GOT3 (cell line): ENCODE results near the gene UNC119B.

ENCODE experiments used
- DNase-seq: peaks from one replicate; lab custom pipeline; 2025; ENCODE audit warnings: mixed read lengths; lab: John Stamatoyannopoulos, UW

UNC119B gene

DNA sequence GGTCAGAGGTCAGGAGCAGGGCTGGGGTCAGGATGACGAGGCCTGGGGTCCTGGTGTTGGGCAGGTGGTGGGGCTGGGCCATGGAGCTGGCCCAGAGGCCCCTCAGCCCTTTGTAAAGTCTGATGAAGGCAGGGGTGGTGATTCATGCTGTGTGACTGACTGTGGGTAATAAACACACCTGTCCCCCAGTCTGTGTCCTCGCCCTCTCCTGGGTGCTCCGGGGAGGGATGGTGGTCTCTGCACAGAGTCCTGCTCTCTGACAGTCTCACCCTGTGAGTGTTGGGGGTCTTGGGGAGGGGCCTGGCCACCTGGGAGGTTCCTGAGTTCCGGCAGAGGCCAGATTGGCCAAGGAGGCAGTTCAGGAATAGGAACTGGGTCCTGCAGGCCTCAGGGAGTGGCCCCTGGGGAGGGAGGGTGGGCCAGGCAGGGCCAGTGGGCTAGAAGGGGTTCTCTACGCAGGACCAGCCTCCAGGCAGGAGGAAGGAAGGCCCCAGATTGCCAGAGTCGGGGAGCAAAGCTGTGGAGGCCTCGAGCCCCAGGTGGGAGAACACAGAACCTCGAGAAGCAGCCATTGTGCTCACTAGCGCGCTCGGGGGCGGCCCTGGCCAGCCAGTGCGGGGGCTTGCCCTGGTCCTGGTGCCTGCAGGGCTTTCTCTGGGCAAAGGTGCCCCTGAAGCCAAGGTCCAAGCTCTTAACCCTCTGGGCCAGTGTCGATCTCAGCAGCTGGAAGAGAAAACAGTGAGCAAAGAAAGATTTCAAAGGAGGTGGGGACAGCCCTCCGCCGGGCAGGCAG is 29.8 kb downstream of the UNC119B start:
- DNase-seq: no peak

DNA sequence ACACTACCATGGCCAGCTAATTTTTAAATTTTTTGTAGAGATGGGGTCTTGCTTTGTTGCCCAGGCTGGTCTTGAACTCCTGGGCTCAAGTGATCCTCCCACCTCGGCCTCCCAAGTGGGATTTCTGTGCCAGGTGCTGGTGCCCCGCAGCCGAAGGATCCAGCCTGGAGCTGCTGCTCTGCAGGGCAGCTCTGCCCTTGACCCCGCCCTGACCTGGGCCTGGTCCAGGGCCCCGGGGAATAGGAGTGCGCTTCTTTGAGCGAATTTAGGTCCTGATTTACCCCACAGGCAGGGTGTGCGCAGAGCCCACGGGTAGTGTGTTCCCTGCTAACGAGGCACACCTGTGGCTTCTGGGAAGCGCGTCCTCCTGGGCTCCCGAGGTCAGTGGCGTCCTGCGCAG is 30.6 kb downstream of the UNC119B start:
- DNase-seq: no peak

DNA sequence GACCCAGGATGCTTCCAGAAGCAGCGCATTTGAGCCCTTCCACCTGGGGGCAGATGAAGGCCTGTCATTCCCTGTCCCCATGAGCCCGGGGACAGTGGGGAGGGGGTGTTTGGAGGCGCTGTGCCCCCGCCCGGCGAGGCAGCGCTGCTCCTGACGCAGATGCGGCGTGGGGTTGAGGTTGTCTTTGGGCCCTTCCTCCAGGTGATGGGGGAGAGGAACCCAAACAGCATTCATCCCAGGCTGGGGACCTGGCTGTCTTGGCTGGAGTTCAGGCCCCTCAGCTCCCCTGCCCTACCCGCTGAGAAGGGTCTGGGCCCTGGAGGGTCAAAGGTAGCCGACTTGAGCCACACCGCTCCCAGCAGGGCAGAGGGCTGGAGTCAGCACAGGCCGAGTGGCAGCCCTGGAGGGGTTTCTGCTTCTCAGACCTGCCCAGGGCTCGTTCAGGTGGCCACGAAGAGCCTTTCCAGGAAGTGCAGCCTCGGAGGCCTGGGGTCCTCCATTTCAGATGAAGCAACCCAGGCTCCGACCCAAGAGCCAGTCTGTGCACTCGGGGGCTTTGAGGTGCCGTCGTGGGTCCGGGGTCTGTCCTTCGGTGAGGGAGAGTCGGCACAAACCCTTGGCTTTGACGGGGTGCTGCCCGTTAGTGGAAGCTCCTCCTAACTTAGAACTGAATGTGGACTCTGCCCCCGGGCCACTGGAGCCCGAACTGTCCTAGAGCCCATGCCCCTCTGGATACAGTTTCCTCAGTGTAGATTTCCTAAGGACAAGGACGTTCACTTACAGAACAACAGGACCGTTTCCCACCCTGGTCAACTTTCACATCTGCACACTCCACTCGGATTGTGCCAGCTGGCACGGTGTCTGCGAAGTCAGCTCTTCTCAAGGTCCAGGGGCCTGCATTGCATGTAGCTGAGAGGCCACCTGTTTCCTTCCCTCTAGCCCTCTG is 31.5 kb downstream of the UNC119B start:
- DNase-seq: no peak

DNA sequence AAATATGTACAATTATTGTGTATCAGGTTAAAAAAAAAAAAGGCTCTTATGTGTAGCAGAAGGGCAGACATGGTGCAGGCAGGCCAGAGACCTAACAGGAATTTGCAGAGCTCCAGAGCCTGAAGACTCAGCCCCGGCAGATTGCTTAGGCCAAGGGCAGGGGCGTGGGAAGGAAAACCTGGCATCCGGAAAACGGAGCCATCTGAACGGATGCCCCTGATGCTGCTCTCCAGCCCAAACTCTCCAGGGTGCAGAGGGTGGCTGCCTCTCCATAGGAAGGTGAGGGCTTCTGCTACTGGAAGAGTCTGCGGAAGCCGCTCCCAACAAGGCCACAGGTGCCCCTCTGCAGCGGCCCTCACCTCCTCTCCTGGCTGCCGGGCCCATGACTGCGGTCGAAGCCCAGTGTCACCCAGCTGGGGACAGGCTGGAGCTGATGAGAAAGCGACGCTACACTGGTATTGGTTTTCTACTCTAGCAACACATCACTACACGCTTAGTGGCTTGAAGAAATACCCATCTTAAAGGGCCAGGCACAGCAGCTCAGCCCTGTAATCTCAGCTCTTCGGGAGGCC is 34.8 kb downstream of the UNC119B start:
- no peak for DNase-seq

DNA sequence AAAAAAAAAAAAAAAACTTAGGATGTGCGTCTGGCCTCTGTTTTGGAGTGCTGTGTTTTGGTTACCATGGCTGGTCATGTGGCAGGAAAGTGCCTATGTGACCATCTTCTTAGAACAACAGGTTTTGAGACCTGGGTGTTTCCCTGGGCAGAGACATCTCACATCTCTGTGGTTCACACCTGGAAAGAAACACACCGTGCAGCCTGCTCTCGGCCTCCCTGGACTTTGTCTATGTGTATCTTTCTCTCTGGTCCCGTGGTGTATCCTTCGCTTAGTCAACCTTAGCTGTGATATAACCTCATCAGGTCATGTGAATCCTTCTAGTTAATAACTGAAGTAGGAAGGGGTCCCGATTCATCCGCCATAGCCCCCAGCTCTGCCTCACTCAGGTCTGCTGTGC is 38.0 kb downstream of the UNC119B start:
- no peak for DNase-seq

DNA sequence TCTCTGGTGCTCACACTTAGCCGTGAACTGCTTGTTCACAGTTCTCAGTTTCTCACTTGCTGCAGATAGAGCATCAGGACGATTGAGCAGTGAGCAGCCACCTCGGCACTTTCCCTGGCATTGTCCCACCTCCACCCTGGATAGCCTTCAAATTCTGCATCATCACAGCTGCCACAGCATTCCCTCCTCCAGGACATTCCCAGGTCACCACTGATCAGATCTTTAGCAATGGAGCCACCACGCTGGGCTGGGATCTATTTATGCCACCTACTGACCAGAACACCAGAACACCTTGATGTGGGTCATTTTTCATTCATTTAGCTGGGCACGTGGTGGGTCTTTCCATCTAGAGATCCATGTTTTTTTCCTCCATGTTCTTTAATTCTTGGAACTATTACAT is 39.0 kb downstream of the UNC119B start:
- DNase-seq: no peak

DNA sequence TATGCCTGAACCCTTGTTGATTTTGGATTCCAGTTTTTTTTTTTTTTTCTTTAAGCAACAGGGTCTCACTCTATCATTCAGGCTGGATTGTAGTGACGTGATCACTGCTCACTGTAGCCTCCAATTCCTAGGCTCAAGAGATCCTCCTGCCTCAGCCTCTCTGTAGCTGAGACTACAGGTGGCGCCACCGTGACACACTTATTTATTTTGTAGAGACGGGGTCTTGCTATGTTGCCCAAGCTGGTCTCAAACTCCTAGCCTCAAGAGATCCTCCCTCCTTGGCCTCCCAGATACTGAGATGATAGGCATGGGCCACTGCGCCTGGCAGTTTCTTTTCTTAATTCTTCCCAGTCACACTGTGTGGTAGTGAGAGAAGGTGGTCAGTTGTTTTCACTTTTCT is 40.5 kb downstream of the UNC119B start:
- DNase-seq: no peak

DNA sequence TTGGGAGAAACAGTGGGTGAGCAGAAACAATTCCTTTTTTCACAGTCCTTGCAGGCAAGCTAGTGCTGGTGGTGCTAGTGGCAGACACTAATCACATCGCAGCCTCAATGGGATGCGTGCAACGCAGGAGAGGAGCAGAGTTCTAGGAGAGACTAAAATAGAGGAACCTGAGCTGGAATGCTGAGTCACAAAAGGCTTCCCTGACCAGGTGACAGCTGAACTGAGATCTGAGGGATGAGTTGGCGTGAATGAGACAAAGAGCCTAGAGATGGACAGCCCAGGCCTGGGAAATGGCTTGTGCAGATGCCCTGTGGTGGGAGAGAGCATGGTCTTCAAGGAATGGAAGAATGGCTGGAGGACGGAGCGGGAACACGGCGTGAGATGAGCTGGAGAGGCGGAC is 41.1 kb downstream of the UNC119B start:
- no peak for DNase-seq

DNA sequence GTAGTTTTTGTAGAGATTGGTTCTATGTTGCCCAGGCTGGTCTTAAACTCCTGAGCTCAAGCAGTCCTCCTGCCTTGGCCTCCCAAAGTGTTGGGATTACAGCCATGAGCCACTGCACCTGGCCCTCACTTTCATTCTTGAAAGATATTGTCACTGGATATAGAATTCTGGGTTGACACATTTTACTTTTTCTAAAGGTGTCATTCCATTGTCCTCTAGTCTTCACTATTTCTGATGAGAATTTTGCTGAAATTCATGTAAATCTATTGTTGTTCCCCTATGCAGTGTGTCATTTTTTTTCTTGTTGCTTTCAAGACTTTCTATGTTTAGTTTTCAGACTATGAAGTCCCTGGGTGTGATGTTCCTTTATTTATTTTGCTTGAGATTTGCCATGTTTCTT is 44.5 kb downstream of the UNC119B start:
- no peak for DNase-seq

DNA sequence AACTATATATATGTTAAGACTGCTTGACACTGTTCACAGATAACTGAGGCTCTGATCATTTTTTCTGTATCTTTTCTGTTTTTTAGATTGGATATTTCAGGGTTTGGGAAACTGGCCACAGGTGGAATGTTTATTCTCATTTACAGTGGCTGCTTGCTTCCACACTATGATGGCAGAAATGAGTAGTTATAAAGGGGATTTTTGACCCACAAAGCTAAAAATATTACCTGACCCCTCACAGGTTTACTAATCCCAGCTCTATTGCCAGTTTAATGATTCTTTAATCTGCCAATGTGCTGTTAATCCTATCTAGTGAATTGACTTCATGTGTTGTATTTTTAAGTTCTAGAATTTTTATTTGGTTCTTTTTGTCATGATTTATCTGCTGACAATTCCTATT is 45.0 kb downstream of the UNC119B start:
- no peak for DNase-seq

DNA sequence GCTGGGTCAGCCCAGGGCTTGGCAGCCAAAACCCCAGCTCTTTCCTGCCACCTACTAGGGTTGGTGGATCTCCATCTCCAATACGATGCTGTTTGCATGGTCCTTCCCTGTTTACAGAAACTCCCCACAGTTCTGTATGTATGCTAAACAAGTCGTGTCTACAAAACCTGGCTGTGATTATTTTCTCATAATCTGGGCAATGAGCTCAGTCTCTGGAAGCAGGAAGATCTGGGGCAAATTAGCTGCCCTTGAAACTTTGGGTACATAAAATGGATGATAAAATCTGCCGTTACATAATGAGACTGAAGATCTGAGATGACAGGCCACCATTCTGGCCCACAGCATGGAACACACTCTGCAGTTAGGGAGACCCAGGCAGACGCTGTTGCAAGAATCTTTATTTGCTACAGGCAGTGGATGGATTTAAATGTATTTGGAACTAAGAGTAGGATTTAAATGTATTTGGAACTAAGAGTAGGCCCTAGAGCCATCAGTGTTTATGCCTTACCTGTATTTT is 47.0 kb downstream of the UNC119B start:
- DNase-seq: no peak

DNA sequence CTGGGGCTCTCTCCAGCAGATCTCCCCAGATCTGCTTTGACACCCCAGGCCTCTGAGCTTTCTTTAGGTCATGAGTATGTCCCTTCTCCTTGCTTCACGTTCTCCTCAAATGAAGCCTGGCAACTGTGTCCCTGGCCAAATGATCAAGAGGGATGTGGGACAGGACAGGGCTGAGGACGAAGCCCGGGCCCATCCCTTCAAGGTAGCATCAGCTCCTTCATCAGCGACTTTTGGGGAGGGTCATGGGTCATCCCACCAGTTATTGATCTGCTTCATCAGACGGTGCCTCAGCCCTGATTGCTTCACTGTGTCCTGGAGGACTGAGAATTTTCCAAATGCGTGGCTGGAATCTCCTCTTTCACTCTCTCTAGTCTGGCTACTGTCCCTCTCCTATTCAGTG is 47.7 kb downstream of the UNC119B start:
- DNase-seq: no peak

DNA sequence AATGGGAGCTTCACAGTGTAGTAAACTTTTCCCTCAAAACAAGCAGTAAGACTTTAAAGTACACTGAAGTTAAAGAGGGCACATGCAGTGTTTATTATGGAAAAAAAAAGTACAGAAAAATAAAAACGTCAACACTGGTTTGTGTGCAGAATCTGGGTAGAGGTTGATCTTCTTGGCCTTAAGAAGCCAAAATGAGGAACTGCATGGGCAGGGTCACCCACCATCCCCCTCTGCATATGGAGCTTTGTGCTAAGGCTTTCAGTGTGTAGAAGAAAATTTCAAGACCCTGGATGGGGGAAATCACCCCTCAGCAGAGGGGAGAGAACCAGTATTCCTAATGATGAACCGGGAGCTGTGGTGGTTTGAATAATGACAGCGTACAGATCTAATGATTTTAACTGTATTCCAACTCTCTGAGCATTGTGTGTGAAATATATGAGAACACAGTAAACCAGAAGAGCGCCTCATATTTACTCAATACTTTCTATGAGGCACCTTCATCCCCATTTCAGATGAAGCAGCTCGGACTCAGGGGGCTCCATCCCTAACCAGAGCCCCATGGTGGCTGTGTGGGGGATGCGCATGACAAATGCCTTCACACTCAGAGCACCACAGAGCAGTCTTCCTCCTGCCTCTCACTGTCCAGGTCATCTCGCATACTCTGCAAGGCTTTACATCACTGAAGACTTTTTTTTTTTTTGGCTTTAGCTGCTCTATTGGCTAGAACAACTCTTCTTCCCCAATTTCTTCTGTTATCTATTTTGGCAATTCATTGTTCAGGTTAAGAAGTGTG is 48.7 kb downstream of the UNC119B start:
- DNase-seq: no peak

DNA sequence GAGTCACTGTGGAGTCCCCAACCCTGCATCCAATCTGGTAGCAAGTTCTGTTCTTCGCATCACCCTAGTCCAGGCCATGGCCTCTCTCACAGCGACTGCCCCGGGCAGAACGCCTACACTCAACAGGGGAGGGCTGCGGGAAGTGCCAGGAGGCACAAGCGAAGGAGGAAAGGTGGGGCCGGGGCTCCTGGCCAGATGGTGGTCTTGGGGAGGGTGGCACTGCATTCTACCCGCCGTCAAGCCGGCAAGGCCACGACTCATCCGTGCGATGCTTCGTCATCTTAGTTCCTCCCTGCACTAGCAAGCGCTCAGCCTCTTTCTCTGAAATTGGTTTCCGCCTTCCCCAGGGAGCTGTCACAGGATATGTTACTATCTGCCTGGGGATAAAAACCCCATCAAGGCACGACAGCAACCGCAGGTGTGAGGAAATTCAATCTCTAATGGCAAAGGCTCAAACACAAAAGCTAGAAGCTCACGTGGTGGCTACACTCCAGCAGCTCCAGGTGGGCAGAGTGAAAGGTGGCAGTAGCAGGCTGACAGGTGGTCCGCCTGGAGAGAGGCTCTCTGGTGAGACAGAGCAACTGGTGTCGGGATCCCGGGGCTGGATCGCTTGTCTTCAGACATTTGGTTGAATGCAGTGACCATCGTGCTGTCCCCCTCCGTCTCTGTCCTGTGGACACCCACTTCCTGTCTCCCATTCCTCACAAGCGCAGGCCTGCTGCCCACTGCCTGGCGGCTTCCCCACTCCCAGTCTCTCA is 49.5 kb downstream of the UNC119B start:
- DNase-seq: no peak

DNA sequence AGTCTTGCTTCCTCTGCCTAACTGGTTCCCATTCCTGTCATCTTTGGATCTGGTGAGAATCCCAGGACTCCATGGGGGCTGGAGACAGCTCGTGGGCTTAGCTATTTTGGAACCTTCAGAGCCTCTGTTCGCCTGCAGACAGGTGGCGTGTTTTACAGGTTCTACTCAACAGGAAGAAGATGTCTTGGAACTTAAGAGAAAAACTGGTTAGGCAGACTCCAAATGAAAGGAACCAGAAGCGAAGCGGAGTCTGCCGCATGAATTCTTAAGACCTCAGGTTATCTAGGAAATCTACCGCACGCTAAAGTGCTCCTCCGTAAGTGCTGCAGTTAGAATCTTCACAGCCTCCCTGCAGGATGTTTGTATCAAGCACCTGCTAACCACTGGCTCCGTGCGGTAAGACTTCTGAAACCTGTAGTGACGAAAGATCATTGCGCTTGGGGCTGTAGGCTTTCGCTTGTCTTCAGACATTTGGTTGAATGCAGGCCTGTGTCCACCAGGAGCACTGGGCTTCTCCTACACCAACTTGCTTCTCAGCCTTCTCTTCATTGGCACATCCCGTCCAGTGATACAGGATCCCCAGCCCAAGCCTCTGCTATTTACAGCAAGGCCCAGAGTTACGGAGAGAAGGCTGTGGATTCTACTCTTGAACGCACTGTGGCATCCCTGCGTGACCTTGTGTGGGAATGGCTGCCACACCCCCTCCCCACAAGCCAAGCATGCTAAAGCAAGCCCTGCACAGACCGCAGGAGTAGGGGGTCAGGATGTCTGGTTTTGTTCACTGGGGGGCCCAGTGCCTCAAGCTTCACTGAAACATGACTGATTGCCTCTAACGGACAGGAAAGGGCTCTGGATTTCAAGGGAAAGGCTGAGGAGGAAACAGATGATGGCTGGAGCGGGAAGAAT is 50.3 kb downstream of the UNC119B start:
- no peak for DNase-seq

DNA sequence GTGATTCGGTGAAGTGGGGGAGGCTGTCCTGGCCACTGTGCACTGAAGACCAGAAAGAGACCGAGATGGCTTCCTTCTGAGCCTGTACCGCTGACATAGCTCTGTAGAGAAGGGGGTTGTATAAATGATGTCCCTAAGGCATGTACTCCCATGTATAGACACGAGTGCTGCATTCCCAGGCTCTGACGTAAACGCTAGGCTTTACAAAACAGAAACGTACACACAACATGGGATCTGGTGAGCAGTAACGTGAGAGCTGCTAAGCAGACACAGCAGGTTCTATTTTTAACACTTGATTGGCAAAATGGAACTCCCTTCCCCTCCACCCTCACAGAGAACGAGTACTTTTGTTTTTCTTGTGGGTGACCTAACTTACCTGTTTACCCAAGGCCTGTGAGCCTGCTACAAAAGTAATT is 51.3 kb downstream of the UNC119B start:
- DNase-seq: no peak

DNA sequence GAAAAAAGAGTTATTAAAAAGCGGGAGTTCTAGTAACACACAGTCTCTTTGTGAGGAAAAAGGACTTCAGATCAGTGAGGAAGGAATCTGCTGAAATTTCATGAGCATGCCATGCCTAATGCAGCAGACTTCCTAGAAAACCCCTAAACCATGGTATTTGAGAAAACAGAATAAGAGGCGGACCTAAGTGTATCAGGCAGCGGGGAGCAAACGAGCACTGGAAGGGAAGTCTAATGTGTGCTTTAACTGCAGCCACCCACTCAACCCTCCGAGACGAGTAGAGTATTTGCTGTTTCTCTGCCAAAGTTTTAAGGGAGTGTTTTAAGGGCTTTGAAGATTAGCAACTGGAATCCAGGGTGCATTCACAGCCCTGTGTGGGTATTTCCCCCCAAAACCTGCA is 51.8 kb downstream of the UNC119B start:
- no peak for DNase-seq

DNA sequence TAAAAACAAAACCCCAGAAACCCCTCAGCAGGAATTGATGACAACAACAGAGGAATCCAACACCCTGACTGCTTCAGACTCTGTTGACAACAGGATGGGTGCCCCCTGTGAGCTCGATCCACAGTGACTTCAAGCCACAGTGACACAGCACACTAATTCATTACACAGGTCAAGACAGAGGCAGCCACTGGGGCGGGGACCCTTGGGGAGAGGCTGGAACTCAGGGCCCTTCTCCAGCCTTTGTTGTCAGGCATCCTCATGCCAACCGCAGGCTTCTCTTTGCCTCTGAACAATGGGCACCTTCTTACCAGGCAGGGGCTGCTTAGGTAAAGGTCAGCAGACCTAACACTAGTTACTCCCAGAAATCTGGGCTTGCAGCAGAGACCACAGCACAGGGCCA is 53.0 kb downstream of the UNC119B start:
- no peak for DNase-seq

DNA sequence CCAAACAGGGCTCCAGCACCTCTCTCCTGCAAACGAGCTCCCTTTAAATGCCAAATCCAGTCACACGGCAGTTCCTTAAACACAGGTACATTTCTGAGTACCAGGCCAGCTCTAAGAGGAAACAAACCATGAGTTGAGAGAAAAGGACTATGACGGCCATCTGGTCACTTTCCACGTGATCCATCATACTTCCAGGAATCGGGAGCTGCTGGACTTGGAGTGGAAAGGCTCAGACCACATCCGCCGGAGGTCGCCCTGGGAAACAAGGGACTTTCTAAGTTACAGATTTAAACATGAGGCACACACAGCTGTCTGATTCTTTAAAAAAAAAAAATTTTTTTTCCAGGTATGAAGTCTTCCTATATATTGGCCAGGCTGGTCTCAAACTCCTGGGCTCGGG is 54.6 kb downstream of the UNC119B start:
- DNase-seq: no peak

DNA sequence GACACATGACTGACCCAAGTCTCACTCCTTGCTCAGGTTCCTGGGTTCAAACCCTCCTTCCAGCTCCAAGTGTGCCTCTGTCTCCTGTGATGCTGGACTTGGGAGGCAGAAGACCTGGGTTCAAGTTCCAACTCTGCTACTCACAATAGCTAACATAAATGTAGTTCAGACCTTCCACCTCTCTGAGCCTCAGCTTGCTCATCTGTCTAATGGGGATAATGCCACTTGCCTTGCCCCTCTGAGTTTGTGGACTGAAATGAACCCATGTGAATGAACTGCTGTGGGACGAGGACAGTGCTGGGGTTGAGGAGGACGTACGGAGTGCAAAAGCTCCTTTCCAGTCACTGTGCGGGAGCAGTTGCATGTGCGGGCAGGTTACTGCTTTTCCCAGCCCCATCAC is 56.3 kb downstream of the UNC119B start:
- DNase-seq: no peak
